T-helper 1 cell treated with Interleukin-12 subunit alpha and Interleukin-12 subunit beta and Interleukin-4 antibody, amounts not matched to agents 30 μg/mL and 1 μg/mL, for 36 hours (primary cell): ENCODE measurements around the gene ATP5ME.
A peak's percentile ranks its signal among the peaks of the same experiment; 100 is the strongest.
"Not testable (repeated sequence)": the region's sequence is repeated elsewhere in the genome, so short reads cannot be mapped to it uniquely, and the experiment has no call there.

ENCODE experiments used
- H3K27ac Mint-ChIP-seq: one replicate; pipeline ENCODE4 v1.8.0; 2021; ENCODE audit warnings: mild to moderate bottlenecking, mixed read lengths
- H3K27me3 Mint-ChIP-seq: one replicate; pipeline ENCODE4 v1.8.0; 2021; ENCODE audit warnings: low read depth, mixed read lengths
- H3K36me3 Mint-ChIP-seq: one replicate; pipeline ENCODE4 v1.8.0; 2021; ENCODE audit warnings: low read depth, mixed read lengths
- H3K4me1 Mint-ChIP-seq: one replicate; pipeline ENCODE4 v1.8.0; 2021; ENCODE audit warnings: low read depth, mixed read lengths
- H3K4me3 Mint-ChIP-seq: one replicate; pipeline ENCODE4 v1.8.0; 2021; ENCODE audit warnings: mild to moderate bottlenecking, moderate library complexity, mixed read lengths
- H3K9me3 Mint-ChIP-seq: one replicate; pipeline ENCODE4 v1.8.0; 2021; ENCODE audit warnings: mixed read lengths

Gene ATP5ME

GRCh38 chr4:671769-672168, 2.3 kb downstream of the ATP5ME start:
- no peak overlapping the region for H3K27ac Mint-ChIP-seq
- H3K4me3 Mint-ChIP-seq, result no peak overlapping the region
- peaks cover 20% of the 10 kb centered on the region for H3K36me3 Mint-ChIP-seq
- no peaks in the 10 kb centered on the region for H3K9me3 Mint-ChIP-seq
- H3K4me1 Mint-ChIP-seq, result peaks cover 7% of the 10 kb centered on the region
- H3K27me3 Mint-ChIP-seq, result no peaks in the 10 kb centered on the region

GRCh38 chr4:669806-670559, 4.1 kb downstream of the ATP5ME start:
- H3K27me3 Mint-ChIP-seq, H3K9me3 Mint-ChIP-seq, H3K4me3 Mint-ChIP-seq, H3K27ac Mint-ChIP-seq, H3K4me1 Mint-ChIP-seq: not testable (repeated sequence)
- peaks cover 20% of the 10 kb centered on the region for H3K36me3 Mint-ChIP-seq

- H3K27ac Mint-ChIP-seq, H3K4me3 Mint-ChIP-seq, H3K4me1 Mint-ChIP-seq, H3K9me3 Mint-ChIP-seq, H3K27me3 Mint-ChIP-seq: not testable (repeated sequence)
- peaks cover 17% of the 10 kb centered on the region for H3K36me3 Mint-ChIP-seq
Observed at GRCh38 chr4:668219-668618, 5.9 kb downstream of the ATP5ME start.

GRCh38 chr4:667545-667925, 6.5 kb downstream of the ATP5ME start:
- Mint-ChIP-seq H3K27ac (peak overlapping the region; percentile 42), H3K4me1 (peaks cover 2% of the 10 kb centered on the region), H3K36me3 (peaks cover 13% of the 10 kb centered on the region), H3K9me3 (no peaks in the 10 kb centered on the region), H3K4me3 (no peak overlapping the region), H3K27me3 (no peaks in the 10 kb centered on the region)

- peaks cover 2% of the 10 kb centered on the region for H3K4me1 Mint-ChIP-seq
- no peak overlapping the region for H3K27ac Mint-ChIP-seq
- H3K4me3 Mint-ChIP-seq, result no peak overlapping the region
- H3K36me3 Mint-ChIP-seq, result peaks cover 9% of the 10 kb centered on the region
- H3K9me3 Mint-ChIP-seq, result no peaks in the 10 kb centered on the region
- no peaks in the 10 kb centered on the region for H3K27me3 Mint-ChIP-seq
Observed at GRCh38 chr4:666822-667544, 7.1 kb downstream of the ATP5ME start.

- Mint-ChIP-seq H3K4me1 (peaks cover 2% of the 10 kb centered on the region), H3K9me3 (no peaks in the 10 kb centered on the region), H3K27me3 (no peaks in the 10 kb centered on the region), H3K27ac (no peak overlapping the region), H3K36me3 (peaks cover 6% of the 10 kb centered on the region), H3K4me3 (no peak overlapping the region)
Observed at GRCh38 chr4:666436-666810, 7.7 kb downstream of the ATP5ME start.

- Mint-ChIP-seq H3K4me3 (no peak overlapping the region), H3K27me3 (no peaks in the 10 kb centered on the region), H3K9me3 (peaks cover 2% of the 10 kb centered on the region), H3K27ac (no peak overlapping the region), H3K36me3 (peaks cover 6% of the 10 kb centered on the region), H3K4me1 (peaks cover 2% of the 10 kb centered on the region)
Observed at GRCh38 chr4:665751-666435, 8.2 kb downstream of the ATP5ME start.

- Mint-ChIP-seq H3K4me3 (no peak overlapping the region), H3K27ac (no peak overlapping the region)
Observed at GRCh38 chr4:665381-665750, 8.7 kb downstream of the ATP5ME start.

GRCh38 chr4:664713-665231, 9.3 kb downstream of the ATP5ME start:
- Mint-ChIP-seq H3K36me3 (peaks cover 6% of the 10 kb centered on the region), H3K4me1 (peaks cover 4% of the 10 kb centered on the region), H3K4me3 (peak overlapping the region; percentile 7), H3K27me3 (no peaks in the 10 kb centered on the region), H3K9me3 (peaks cover 10% of the 10 kb centered on the region), H3K27ac (no peak overlapping the region)

More at GRCh38 chr4:665381-665750, 8.7 kb downstream of the ATP5ME start:
- peaks cover 4% of the 10 kb centered on the region for H3K36me3 Mint-ChIP-seq
- peaks cover 6% of the 10 kb centered on the region for H3K9me3 Mint-ChIP-seq
- H3K4me1 Mint-ChIP-seq, result peaks cover 2% of the 10 kb centered on the region
- no peaks in the 10 kb centered on the region for H3K27me3 Mint-ChIP-seq

- no peaks in the 10 kb centered on the region for H3K27me3 Mint-ChIP-seq
- H3K4me1 Mint-ChIP-seq, result peaks cover 4% of the 10 kb centered on the region
- peak overlapping the region; percentile 82 for H3K4me3 Mint-ChIP-seq
- H3K36me3 Mint-ChIP-seq, result peaks cover 6% of the 10 kb centered on the region
- H3K9me3 Mint-ChIP-seq, result peaks cover 10% of the 10 kb centered on the region
- peak overlapping the region; percentile 82 for H3K27ac Mint-ChIP-seq
Observed at GRCh38 chr4:663438-664428, 10.3 kb downstream of the ATP5ME start.

GRCh38 chr4:663046-663437, 11.0 kb downstream of the ATP5ME start:
- H3K9me3 Mint-ChIP-seq, result peaks cover 10% of the 10 kb centered on the region
- H3K27ac Mint-ChIP-seq, result peak overlapping the region; percentile 57
- peaks cover 6% of the 10 kb centered on the region for H3K36me3 Mint-ChIP-seq
- H3K4me1 Mint-ChIP-seq, result peaks cover 4% of the 10 kb centered on the region
- H3K27me3 Mint-ChIP-seq, result no peaks in the 10 kb centered on the region
- peak overlapping the region; percentile 79 for H3K4me3 Mint-ChIP-seq

- Mint-ChIP-seq H3K4me1 (peaks cover 4% of the 10 kb centered on the region), H3K36me3 (peaks cover 6% of the 10 kb centered on the region), H3K27ac (peak overlapping the region; percentile 6), H3K9me3 (peaks cover 10% of the 10 kb centered on the region), H3K4me3 (peak overlapping the region; percentile 79), H3K27me3 (no peaks in the 10 kb centered on the region)
Observed at GRCh38 chr4:661881-662761, 12.0 kb downstream of the ATP5ME start.

- Mint-ChIP-seq H3K4me3 (no peak overlapping the region), H3K27me3 (no peaks in the 10 kb centered on the region), H3K36me3 (peaks cover 6% of the 10 kb centered on the region), H3K27ac (no peak overlapping the region), H3K9me3 (peaks cover 10% of the 10 kb centered on the region), H3K4me1 (peaks cover 4% of the 10 kb centered on the region)
Observed at GRCh38 chr4:661231-661630, 12.8 kb downstream of the ATP5ME start.
